HG02610 (cell line): ENCODE measurements around the gene GTPBP3.
"Not testable (repeated sequence)": the region's sequence is repeated elsewhere in the genome, so short reads cannot be mapped to it uniquely, and the experiment has no call there.

Source experiments
- ATAC-seq: cut with Tn5 transposase; IDR thresholded peaks from one replicate; pipeline ENCODE4 v1.9.1; 2021; ENCODE audit warnings: mild to moderate bottlenecking, moderate library complexity; ENCODE audit not compliant: unreplicated experiment

GTPBP3 gene

DNA sequence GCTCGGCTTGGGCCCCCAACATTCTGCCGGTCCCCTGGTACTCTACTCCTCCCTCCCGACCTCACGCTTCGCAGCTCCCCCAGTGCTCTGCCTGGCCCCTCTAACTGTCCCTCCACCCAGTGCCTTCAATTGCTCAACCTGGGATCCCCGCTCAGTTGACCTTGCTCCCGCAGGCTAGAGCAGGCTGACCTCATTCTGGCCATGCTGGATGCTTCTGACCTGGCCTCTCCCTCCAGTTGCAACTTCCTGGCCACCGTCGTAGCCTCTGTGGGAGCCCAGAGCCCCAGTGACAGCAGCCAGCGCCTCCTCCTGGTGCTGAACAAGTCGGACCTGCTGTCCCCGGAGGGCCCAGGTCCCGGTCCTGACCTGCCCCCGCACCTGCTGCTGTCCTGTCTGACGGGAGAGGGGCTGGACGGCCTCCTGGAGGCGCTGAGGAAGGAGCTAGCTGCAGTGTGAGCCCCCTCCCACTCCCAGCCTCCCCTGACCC, 3.6 kb downstream of the GTPBP3 start:
- ATAC-seq = no peak

DNA sequence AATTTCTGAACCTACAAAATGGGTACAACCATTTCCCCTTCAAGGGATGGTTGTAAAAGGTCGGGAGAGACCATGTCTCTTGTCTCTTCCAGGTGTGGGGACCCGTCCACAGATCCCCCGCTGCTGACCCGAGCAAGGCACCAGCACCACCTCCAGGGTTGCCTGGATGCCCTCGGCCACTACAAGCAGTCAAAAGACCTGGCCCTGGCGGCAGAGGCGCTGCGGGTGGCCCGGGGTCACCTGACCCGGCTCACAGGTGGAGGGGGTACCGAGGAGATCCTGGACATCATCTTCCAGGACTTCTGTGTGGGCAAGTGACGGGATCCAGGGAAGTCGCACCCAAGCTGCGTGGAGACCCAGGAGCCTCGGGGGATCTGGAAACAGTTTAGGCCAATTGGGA, 4.0 kb downstream of the GTPBP3 start:
- ATAC-seq = no peak

DNA sequence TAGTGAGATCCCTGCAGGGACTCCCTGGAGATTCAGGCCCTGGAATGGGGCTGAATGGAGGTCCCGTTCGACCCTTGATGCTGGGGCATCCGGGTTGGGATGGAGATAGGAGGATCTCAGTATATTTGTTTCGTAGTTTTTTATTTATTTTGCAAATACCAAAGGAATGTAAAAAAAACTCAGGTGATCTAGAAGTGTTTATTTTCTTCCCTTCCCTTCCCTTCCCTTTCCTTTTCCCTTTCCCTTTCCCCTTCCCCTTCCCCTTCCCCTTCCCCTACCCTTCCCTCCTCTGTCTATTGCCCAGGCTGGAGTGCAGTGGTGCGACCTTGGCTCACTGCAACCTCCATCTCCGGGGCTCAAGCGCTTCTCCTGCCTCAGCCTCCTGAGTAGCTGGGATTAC, 4.5 kb downstream of the GTPBP3 start:
- no peak for ATAC-seq

DNA sequence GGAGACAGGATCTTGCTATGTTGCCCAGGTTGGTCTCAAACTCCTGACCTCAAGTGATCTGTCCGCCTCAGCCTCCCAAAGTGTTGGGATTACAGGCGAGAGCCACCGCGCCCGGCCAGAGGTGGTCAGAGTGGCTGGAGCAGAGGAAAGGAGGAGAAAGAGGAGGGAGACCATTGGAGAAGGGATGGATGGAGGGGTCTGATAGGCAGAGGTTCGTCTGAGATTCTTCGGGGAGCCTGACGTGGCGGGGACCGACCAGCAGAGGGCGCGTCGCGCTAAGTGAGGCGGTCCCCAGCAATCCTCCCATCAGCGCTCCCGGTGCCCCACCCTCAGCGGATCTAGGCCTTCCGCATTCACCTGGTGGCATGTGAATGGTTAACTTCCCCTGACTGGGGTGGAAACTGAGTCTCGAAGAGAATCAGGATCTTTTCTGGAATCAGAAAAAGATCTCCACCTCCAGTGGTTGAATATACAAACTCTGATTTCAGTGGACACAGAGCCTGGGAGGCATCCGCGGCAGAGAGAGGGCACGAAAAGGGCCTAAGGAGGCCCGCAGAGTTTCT, 8.8 kb downstream of the GTPBP3 start:
- peak; percentile 44 for ATAC-seq

DNA sequence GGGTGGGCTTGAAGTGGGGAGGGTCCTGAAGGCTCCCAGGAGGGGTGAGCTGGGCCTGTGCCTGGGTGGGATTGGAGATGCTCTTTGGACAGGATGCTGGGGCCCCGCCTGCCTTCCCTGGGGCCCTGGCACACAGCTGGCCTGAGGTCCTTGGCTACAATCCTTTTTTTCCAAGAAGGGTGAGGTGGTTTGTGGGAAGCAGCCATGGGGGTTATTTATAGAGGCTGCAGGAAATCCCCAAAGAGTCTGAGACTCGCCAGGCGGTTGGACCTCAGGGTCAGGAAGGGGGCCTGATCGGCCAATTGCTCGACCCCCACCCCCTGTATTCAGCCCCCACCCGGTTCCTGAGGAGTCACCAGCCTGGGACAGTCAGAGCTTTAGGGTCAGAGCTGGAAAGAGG, 10.0 kb downstream of the GTPBP3 start:
- ATAC-seq = no peak

DNA sequence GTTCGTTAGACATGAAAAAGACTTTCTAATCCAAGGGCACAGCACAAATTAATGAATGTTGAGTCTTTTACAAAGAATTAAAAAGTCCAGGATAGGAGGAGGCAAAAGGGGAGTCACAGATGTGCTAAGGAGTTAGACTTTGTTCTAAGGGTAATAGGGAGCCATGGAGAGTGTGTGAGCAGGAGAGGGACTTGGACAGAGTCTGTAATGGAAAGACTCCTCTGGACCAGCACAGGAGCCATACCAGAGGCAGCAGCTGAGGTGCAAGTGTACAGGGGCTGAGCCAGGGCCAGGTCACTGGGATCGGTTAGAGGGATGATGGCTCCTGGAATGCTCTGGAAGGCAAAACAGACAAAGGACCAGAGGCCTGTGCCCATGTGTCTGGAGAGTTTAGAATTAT, 10.5 kb downstream of the GTPBP3 start:
- ATAC-seq = no peak

DNA sequence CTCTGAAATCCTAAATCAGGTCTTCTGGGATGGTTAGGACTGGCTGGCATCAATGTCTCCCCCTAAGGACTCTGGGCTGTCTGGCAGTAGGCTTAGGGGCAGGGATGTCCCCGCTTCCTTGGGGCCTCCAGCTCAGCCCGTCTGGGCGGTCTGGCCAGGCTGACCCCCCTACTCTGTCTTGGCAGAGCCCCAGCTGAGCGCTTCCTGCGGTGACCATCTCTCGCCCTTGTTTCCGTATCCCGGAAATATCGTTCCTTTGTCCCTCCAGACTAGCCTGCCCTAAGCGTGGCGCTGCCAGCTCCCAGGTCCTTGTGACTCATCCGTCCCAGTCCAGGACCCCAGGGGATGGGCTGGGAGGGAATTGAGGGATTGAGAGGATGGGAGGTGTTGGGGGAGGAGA, 11.3 kb downstream of the GTPBP3 start:
- no peak for ATAC-seq

DNA sequence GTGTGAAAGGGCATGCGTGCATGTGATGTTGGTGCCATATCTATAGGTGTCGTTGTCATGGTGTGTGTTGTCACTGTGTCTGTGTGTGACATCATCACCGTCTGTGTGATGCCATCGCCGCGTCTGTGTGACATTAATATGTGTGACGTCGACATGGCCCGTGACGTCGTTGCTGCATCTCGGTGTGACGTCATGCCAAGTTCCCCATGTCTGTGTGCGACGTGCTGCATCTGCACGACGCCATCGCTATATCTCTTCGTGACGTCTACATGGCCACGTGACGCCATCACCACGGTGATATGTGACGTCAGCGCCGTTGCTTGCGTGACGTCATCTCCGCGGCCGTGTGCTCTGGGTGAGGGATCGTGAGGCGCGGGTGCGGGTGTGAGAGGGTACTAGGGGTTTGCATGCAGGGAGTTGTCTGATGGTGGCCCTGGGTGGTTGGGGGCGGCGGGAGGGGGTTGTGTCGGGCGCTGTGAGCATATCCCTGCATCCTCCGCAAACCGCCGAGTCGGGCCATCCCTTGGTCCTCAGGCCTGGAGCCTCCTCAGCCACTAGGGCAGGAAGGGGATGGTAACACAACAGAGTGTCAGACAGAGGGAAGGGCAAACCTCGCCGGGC, 14.6 kb downstream of the GTPBP3 start:
- no peak for ATAC-seq

DNA sequence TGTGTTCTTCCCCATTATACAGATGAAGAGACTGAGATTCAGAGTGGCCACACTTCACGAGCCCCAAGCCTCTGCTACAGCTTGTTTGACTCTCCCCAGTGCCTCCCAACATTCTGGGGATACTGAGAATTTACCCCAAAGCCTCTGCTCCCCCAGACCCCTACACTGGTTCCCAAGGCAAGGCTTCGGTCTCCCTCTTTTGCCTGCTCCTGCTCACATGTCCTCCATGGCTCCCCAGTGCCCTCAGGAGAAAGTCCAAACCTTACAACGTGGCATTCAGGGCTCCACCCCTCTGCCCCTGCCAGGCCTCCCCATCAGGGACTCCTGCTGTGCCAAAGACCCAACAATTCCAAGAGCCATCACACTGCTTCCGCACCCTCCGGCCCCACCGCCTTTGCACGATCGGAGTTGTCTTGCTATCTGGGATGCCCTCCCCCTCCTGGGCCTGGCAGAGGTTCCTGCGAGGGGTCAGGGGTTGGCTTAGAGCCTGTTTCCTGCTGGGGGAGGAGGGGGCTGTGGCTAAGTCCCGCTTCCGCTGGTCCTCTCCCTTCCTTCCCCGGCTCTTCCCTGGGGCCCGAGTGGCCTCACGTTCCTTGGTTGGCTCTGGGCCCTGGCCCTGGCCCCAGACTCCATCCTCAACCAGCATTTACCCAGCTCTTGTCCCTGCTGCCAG, 15.4 kb downstream of the GTPBP3 start:
- no peak for ATAC-seq

DNA sequence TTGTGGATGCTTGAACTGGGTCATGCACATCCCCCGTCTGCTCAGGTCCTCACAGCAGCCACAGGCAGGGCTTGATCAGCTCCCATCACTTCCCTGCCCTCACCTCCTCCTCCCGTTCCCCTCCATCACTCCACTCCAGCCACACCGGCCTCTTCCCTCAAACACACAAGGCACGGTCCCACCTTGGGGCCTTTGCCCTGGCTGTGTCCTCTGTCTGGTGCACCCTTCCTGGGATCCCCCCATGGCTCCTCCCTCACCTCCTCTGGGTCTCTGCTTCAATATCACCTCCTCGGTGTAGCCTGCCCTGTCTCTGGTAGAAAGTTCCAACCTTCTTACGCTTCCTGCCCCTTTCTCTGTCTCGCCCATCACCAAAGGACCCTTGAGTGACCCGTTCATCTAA, 16.0 kb downstream of the GTPBP3 start:
- ATAC-seq = no peak

DNA sequence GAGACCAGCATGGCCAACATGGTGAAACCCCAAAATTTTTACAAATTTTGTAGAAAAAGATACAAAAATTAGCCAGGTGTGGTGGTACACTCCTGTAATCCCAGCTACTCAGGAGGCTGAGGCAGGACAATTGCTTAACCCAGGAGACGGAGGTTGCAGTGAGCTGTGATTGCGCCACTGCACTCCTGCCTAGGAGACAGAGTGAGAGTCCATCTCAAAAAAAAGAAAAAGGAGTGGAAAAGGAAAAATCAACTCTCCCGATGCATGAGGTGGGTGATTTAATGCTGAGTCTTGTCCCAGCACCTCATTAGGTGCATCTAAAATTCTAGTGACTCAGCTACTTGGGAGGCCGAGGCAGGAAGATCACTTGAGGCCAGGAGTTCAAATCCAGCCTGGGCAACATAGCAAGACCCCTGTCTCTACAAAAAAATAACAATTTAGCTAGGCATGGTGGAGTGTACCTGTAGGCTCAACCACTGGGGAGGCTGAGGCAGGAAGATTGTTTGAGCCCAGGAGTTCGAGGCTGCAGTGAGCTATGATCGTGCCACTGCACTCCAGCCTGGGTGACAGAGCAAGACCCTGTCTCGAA, 19.8 kb downstream of the GTPBP3 start:
- ATAC-seq = no peak

DNA sequence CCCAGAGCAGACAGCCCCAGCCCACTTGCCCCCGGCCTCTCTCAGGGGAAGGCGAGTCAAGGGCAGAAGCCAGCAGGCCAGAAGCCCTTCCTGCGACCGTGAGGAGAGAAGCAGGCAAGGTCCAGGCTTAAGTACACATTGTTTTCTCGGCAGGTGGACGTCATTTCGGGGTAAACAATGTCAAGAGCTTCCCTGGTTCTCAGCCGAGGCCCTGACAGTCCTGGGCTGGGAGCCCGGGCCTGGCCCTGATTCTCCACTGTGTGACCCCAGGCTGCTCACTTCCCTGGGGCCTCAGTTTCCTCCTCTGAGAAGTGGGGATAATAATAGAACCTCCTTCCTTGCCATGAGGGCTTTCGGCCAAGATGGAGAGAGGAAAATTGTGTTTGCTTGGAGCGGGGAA, 20.4 kb downstream of the GTPBP3 start:
- no peak for ATAC-seq

DNA sequence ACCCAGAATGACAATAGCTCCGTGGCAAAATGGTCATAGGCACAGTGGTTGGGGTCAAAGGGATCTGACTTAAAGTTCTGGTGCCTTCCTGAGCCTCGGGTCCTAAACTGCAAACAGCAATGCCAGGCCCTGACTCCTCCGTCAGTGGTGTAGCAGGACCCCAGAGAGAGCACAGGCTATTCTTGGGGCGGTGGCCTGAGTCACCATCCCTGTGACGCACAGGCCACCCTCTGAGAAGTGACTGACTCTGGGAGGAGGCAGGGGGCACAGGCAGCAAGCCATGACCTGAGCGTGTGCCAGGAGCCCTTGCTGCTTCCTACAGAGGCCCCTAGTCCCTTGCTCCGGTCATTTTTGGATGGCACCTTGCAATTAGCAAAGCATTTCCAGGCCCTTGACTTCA, 21.0 kb downstream of the GTPBP3 start:
- ATAC-seq = no peak

DNA sequence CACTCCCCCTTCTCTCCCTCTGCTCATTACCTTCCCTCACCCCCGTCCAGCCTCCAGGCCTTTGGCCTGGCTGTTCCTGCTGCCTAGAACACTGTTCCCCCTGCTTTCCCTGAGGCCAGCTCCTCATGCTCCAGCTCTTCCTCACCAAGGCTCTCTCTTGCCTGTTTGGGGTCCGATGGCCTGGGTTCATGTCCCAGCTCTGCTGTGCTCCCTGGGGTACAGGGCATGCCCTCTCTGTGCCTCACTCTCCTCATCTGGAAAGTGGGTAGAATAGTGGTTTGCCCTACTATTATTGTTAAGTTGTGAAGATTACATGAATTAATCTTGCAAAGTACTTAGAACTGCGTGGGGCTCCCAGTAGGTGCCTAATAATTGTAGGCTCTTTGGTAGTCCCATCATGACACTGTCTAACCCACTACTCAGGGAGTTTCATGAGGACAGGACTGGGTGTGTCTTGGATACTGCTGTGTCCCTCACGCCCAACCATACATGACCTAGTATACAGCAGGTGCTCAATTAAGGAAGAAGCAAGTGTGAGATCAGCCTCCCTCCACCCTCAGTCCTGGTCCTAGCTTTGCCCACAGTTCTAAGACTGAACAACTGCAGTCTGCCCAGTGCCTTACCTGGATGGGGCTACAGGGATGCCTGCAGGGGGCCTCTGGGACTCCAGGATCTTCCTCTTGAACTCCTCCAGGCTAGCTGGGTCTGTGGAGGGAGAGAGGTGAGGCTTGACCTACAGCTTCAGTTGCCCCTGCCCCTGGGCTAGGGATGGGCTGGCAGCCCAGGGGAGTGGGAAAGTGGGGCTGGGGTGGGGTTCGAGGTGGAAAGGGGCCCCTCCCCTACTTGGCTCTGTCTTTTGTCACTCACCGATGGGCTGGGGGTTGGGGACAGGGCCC, 22.8 kb downstream of the GTPBP3 start:
- no peak for ATAC-seq

DNA sequence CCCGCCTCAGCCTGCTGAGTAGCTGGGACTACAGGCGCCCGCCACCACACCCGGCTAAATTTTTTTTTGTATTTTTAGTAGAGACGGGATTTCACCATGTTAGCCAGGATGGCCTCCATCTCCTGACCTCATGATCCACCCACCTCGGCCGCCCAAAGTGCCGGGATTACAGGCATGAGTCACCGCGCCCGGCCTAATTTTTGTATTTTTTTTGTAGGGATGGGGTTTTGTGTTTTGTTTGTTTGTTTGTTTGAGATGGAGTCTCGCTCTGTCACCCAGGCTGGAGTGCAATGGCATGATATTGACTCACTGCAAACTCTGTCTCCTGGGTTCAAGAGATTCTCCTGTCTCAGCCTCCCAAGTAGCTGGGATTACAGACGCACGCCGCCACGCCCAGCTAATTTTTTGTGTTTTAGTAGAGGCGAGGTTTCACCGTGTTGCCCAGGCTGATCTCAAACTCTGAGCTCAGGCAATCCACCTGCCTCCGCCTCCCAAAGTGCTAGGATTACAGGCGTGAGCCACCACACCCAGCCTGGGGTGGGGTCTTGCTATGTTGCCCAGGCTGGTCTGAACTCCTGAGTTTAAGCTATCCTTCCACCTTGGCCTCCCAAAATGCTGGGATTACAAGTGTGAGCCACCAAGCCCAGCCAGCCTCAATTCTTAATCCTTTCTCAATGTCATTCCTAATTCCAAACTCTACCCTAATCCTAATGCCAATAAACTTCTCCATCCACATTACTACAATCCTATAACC, 26.7 kb downstream of the GTPBP3 start:
- not testable (repeated sequence) for ATAC-seq

DNA sequence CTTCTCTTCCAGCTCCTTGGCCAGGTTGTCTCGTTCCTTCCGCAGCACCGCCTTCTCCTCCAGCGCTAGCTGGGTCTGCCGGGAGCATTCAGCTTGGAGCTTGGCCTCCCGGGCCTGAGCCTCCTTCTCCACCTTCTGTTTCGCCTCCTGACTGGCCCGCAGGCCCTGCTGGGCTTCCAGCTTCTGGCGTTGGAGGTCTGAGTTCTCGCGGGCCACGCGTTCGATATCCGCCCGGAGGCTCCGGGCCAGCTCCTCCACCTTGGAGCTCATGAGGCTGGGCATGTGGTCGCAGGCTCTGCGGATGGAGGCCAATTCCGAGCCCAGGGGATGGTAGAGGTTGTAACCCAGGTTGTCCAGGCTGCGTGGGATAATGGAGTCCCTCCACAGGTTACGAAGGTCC, 28.0 kb downstream of the GTPBP3 start:
- ATAC-seq = no peak

DNA sequence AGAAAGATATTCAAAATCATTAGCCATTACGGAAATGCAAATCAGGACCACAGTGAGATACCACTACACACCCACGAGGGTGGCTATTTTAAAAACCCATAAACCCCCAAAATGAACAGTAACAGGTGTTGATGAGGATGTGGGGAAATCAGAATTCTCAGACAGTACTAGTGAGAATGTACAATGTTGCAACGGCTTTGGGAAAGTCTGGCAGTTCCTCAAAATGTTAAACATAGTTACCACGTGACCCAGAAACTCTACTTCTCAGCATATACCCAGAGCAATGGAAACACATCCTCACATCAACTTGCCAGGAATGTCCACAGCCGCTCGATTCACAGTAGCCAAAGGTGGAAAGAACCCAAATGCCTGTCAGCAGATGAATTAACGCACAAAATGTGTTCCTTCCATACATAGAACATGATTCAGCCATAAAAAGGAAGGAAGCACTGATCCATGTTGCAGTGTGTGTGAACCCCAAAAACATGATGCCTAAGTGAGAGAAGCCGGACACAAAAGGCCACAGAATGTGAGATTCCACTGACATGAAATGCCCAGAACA, 32.8 kb downstream of the GTPBP3 start:
- peak; percentile 73 for ATAC-seq

DNA sequence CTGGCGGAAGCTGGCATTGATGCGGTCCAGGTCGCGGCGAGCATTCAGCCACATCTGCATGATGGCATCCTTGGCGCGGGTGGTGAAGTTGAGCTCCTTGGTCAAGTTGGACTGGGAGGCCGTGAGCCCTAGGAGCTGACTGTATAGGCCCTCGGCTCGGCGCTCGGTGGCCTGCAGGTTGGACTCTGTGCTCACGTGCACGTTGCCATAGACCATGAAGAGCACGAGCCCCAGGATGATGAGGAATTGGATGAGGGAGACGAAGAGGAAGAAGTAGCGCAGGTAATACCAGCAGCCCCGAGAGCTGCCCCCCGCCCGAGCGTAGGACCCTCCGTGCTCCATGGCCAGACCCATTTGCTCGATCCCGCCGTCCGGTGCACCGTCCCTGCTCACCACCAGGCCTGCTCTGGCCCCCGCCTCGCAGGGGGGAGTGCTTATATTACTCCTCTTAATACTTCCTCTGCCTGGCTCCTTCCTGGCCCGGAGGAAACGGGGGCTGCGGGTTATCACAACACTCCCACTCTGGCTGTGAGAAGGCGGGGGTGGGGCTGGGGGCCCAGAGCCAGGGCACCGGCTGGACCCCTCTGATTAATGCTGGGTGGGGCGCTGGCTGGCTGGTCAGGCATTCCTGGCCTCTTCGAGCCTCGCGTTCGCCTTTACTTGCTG, 39.7 kb downstream of the GTPBP3 start, which contains the start of gene PLVAP:
Gene PLVAP, minus strand, starts transcription at position 408 of the 666 bp plus-strand sequence. Its CDS starts 54 bp downstream, at position 354.
- no peak for ATAC-seq

DNA sequence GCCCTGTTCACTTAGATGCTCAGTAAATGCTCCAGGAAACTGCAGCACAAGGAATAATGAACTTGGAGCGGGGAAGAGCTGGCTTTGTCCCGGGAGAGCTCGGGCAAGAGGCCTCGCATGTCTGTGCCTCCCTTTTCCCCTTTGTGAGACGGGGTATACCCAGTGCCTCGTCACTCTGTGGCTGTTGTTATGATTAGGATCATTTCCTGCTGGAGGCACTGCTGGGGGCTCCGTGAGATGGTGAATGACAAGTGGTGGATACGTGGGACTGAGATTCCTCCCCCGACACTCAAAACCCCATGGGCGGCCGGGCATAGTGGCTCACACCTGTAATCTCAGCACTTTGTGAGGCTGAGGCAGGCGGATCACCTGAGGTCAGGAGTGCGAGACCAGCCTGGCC, 40.9 kb downstream of the GTPBP3 start:
- ATAC-seq = no peak
